ENCODE data around the gene CALU. TPM values are rescaled to one million over a fixed set of nuclear protein-coding genes. Genes with fewer than 3 reads are reported as not detected.
A peak's percentile ranks its signal among the peaks of the same experiment; 100 is the strongest.

Gene CALU
- total RNA-seq, result 10 to 100 TPM; 43.2 to 44.2 TPM

DNA sequence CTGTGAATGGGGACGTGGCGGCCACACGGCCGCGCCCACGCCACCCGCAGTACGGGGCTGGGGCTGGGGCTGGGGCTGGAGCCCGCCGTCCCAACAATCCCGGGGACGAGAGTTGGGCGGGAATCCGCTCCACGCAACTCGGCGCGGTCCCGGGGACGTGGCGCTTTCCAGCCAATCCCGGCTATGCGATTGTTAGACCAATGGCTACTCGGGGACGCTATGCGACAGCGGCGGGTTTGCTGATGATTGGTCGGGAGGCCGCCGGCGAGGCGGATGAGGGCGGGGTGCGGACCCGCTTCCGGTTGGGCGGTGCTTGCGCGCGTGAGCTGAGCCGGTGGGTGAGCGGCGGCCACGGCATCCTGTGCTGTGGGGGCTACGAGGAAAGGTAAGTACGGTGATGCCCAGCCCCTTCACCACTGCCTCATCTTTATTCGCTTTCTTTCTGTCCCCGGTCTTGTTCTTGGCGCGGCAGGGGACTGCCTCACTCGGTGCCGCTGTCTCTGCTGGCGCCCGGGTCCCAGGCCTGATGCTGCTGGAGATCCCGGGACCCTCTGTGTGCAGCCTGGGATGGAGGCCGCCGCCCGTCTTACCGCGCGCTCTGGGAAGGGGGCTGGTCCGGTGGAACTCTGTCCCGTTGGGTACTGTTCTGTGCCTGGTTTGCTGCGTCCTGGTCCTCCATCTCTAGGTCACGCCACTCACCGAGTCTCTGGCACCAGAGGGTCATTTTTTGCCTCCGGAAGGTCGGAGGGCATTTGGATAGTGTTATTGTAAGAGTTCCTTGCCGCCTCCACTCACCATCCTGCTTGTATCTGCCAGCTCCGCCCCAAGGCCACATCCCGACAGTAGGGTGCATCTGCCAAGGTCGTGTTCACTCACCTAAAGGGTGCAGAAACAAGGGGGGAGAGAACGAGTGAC, at the start of gene CALU:
CALU (plus strand) TSS at position 312 of the 915 bp plus-strand sequence. CDS start 9,225 bp downstream, outside the sequence.
- Mint-ChIP-seq H3K4me3 (peak within 1 kb of the TSS; percentile 97), H3K36me3 (peaks cover 8% of the 10 kb centered on the region), H3K27ac (peak within 1 kb of the TSS; percentile 90), H3K9me3 (no peaks in the 10 kb centered on the region), H3K27me3 (no peaks in the 10 kb centered on the region), H3K4me1 (ENCODE audit: low read depth) (peaks cover 43% of the 10 kb centered on the region)
- DNase-seq, result peak; percentile 97
- CTCF ChIA-PET, result interaction anchor here (0.6 to 2.1 kb wide), 8 partner anchors 12 to 424 kb away, joined by 3 to 13 read pairs (median 4); partner anchors contain the start of gene CCDC136
- POLR2A ChIA-PET, result interaction anchor here (0.6 to 1.6 kb wide), 7 partner anchors 8 to 1134 kb away, joined by 3 to 5 read pairs (median 4); partner anchors contain the start of gene ATP6V1F
- intact Hi-C loops (cut with micrococcal nuclease), result loop anchor here (2.0 to 5.0 kb wide), 3 partner anchors 53 to 223 kb away; partner anchors contain the start of genes ATP6V1F and CCDC136

DNA sequence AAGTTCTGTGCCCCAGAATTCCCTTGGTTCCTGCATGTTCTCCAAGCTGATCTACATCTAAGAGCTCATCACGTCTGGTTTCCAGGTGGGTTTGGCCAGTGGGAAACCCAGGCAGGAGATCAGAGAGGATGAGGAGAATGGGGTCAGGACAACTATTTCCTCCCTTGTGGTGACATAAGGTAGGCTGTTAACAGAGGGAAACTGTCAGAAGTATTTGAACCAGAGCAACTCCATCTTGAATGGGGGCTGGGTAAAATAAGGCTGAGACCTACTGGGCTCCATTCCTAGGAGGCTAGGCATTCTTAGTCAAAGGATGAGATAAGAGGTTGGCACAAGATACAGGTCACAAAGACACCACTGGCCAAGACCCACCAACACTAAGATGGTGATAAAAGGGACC, 47.9 kb upstream of the CALU start:
- POLR2A ChIA-PET, result no interaction called here
- Mint-ChIP-seq H3K4me1 (ENCODE audit: low read depth) (no peaks in the 10 kb centered on the region), H3K4me3 (no peak overlapping the region), H3K9me3 (no peaks in the 10 kb centered on the region), H3K36me3 (no peaks in the 10 kb centered on the region), H3K27me3 (peaks cover 6% of the 10 kb centered on the region), H3K27ac (no peak overlapping the region)
- intact Hi-C loops (cut with micrococcal nuclease), result no loop called here
- CTCF ChIA-PET, result no interaction called here
- DNase-seq, result no peak

DNA sequence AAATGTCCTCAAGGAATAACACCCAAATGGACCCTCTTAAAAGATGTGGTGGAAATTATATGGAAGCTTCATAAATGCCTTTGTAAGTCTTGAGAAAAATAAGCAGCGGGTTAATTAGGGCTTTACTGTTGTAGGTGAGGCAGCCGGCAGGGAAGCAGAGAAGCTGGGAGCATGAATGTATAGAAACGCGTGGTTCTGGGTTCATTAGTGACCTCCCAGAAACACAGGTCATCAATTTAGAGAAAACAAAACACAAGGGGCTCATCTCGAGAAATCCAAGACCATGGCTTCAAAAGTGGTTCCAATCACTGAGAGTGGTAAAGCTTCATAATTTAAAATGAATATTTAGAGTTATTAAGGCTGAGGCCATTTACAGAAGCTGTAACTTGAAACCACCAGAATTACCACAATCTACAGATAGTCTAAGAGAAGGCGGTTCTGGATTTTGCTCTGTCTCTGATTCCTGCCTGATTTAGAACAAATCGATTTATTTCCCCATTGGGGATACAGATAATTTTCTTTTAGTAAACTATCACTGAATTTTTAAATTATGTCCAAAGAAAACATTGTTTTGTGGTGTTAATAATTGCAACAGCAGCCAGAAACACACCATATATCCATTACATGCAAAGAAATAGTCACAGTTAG, 46.4 kb upstream of the CALU start:
- H3K27me3 Mint-ChIP-seq, result peaks cover 21% of the 10 kb centered on the region
- peaks cover 4% of the 10 kb centered on the region for H3K4me1 Mint-ChIP-seq (ENCODE audit: low read depth)
- no peaks in the 10 kb centered on the region for H3K9me3 Mint-ChIP-seq
- H3K27ac Mint-ChIP-seq, result no peak overlapping the region
- DNase-seq, result no peak
- intact Hi-C loops (cut with micrococcal nuclease), result no loop called here
- ChIA-PET CTCF (no interaction called here), POLR2A (no interaction called here)
- no peaks in the 10 kb centered on the region for H3K36me3 Mint-ChIP-seq
- no peak overlapping the region for H3K4me3 Mint-ChIP-seq

DNA sequence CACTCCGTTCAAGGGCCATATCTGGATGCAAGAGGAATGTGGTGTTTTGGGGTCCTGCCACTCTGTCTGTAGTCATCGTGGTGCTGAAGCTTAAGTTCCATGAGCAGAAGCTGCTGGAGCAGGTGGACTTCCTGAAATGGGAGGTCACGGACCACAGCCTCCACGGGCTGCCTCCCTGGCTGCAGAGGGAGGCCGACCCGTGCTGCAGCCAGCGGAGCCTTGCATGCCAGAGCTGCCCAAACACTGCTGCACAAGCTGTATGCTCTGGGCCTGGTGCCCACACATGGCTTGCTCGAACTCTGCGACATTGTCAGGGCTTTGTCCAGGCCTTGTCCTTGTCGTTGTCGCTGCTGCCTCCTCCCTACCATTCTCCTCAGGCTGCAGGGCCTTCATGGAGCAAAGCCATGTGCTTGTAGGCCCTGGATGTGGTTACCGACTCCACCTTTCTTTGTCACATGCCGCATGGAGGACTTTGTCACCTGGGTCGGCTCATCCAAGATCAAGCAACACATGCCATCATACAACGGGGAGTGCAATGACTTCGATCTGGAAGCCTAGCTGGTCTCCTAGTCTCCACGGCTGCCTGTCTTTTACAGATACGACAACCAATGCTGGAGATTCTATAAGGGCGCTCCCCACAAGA, 45.7 kb upstream of the CALU start:
- Mint-ChIP-seq H3K9me3 (no peaks in the 10 kb centered on the region), H3K27ac (no peak overlapping the region), H3K4me3 (no peak overlapping the region), H3K36me3 (no peaks in the 10 kb centered on the region), H3K27me3 (peaks cover 29% of the 10 kb centered on the region), H3K4me1 (ENCODE audit: low read depth) (peaks cover 6% of the 10 kb centered on the region)
- no peak for DNase-seq
- ChIA-PET POLR2A (no interaction called here), CTCF (no interaction called here)
- intact Hi-C loops (cut with micrococcal nuclease), result no loop called here

DNA sequence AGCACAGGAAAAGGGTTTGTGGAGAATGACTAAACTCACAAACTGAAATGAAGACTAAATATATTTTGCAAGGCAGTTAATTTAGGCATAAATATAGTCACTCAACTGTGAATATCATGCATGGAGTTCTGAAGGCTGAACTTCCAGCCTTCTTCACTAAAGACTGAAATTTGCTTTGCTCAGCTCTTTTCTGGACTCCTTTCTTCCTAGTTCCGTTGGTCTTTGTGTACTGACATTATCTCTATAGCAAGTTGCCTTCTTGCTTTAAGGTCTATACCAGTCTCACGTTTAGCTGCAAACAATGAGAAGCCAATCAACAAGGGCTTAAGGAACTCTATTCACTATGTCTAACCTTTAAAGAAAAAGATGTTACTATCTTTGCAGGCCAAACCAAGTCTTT, 44.4 kb upstream of the CALU start:
- ChIA-PET CTCF (interaction anchor here (1.1 kb wide), 1 partner anchor 86 kb away, joined by 3 read pairs; no protein-coding TSS in a partner anchor), POLR2A (no interaction called here)
- DNase-seq, result no peak
- no peak overlapping the region for H3K4me3 Mint-ChIP-seq
- H3K27me3 Mint-ChIP-seq, result peaks cover 37% of the 10 kb centered on the region
- no peaks in the 10 kb centered on the region for H3K36me3 Mint-ChIP-seq
- H3K27ac Mint-ChIP-seq, result no peak overlapping the region
- H3K9me3 Mint-ChIP-seq, result no peaks in the 10 kb centered on the region
- intact Hi-C loops (cut with micrococcal nuclease), result loop anchor here (5.0 kb wide), 1 partner anchor 332 kb away; the partner anchor contains the start of gene PRRT4
- H3K4me1 Mint-ChIP-seq (ENCODE audit: low read depth), result peaks cover 6% of the 10 kb centered on the region

DNA sequence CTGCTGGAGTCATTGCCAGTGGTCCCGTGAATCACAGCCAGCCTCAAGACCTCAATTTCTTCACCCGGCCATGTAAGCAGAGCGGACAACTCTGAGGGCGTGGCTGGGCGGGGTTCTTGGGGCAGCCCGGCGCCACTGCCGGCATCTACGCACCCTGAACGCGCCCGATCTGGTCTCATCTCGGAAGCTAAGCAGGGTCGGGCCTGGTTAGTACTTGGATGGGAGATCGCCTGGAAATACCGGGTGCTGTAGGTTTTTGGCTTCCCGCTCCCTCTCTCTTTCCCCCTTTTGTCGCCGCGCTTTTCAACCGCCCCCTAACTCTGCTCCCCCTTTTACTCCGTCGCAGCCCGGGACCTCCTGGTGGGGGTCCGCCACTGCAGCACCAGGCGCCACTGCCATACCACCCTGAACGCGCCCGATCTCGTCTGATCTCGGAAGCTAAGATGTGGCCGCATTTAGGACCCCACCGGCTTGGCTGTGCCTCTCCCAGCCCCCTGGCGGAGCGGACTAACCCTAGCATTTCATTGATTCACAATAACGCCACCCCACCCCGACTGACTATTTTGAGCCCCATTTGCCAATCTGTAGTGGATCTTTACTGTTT, 41.8 kb upstream of the CALU start:
- Mint-ChIP-seq H3K4me1 (ENCODE audit: low read depth) (peaks cover 6% of the 10 kb centered on the region), H3K36me3 (no peaks in the 10 kb centered on the region), H3K9me3 (no peaks in the 10 kb centered on the region), H3K27me3 (peaks cover 44% of the 10 kb centered on the region), H3K27ac (no peak overlapping the region), H3K4me3 (peak overlapping the region; percentile 64)
- intact Hi-C loops (cut with micrococcal nuclease), result loop anchor here (5.0 kb wide), 1 partner anchor 335 kb away; the partner anchor contains the start of gene PRRT4
- DNase-seq, result peak; percentile 74
- ChIA-PET POLR2A (no interaction called here), CTCF (no interaction called here)

DNA sequence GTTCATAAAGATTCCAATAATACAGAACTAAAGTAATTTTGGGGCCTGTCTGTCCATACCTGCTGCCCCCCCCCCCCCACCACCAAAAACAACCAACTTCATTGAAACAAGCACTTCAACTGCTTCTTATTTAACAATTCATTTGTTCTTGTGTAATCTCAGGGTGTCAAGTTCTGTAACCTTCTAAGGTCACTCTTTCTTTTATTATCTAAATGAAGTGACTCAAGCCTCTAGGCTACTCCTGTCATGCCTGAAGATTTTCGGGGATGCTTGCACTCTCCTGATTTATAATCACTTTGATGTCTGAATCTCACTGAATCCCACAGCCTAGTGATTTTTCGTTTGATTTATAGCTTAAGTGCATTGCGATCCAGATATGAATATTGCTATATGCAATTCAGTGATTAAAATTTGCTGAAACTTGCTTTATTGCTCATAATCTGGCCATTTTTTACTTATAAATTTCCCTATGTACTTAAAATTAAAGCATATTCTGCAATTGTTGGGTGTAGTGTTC, 39.9 kb upstream of the CALU start:
- intact Hi-C loops (cut with micrococcal nuclease), result loop anchor here (5.0 kb wide), 1 partner anchor 337 kb away; the partner anchor contains the start of gene PRRT4
- H3K36me3 Mint-ChIP-seq, result no peaks in the 10 kb centered on the region
- no peak overlapping the region for H3K4me3 Mint-ChIP-seq
- POLR2A ChIA-PET, result no interaction called here
- CTCF ChIA-PET, result no interaction called here
- H3K4me1 Mint-ChIP-seq (ENCODE audit: low read depth), result peaks cover 9% of the 10 kb centered on the region
- H3K27ac Mint-ChIP-seq, result no peak overlapping the region
- no peak for DNase-seq
- H3K9me3 Mint-ChIP-seq, result no peaks in the 10 kb centered on the region
- H3K27me3 Mint-ChIP-seq, result peaks cover 42% of the 10 kb centered on the region

DNA sequence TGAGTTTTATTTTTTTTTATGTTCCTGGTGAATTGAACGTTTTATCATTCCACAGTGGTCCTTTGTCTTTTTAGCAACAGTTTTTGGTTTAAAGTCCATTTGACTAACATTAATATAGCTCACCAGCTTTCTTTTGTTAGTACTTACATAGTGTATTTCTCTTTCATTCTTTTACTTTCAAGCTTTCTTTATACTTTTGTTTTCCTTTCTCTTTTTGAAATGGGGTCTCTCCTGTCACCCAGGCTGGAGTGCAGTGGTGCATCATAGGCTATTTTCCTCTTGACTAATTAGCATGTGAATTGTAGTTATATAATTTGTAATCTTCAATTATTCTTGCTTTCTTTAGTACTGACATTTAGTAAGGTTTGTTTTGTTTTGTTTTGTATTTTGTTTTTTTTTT, 39.3 kb upstream of the CALU start:
- Mint-ChIP-seq H3K4me1 (ENCODE audit: low read depth) (peaks cover 9% of the 10 kb centered on the region), H3K9me3 (no peaks in the 10 kb centered on the region), H3K27me3 (peaks cover 42% of the 10 kb centered on the region), H3K4me3 (no peak overlapping the region), H3K27ac (no peak overlapping the region), H3K36me3 (no peaks in the 10 kb centered on the region)
- no peak for DNase-seq
- intact Hi-C loops (cut with micrococcal nuclease), result loop anchor here (5.0 kb wide), 1 partner anchor 338 kb away; the partner anchor contains the start of gene PRRT4
- CTCF ChIA-PET, result no interaction called here
- POLR2A ChIA-PET, result no interaction called here

DNA sequence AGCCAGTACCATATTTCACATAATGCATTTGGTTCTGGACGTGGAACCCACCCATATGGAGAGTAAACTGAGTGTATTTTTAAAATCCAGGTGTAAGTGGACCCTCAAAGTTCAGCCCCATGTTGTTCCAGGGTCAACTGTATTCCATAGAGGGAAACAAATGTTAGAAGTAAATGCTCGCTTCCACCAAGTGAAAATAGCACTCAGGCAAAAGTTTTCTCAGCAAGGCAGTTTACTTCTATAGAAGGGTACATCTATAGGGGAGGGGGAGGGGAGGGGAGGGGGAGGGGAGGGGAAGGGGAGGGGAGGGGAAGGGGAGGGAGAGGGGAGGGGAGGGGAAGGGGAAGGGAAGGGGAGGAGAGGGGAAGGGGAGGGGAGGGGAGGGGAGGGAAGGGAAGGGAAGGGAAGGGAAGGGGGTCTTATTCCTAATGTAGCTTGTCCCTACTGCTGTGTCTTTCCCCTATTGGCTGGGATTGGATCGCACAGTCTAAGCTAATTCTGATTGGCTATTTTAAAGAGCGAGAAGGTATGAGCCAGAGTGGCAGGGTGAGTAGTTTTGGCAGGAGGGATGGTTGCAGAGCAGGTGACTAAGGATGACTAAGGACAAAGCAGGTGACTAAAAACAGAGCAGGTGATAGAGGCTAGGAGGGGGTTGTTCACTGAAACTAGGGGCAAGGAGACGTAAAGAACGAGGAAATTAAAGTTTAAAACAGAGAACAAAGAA, 37.9 kb upstream of the CALU start:
- ChIA-PET CTCF (no interaction called here), POLR2A (no interaction called here)
- Mint-ChIP-seq H3K4me3 (no peak overlapping the region), H3K27ac (no peak overlapping the region), H3K9me3 (no peaks in the 10 kb centered on the region), H3K27me3 (peaks cover 38% of the 10 kb centered on the region), H3K4me1 (ENCODE audit: low read depth) (peaks cover 9% of the 10 kb centered on the region), H3K36me3 (no peaks in the 10 kb centered on the region)
- intact Hi-C loops (cut with micrococcal nuclease), result no loop called here
- no peak for DNase-seq

DNA sequence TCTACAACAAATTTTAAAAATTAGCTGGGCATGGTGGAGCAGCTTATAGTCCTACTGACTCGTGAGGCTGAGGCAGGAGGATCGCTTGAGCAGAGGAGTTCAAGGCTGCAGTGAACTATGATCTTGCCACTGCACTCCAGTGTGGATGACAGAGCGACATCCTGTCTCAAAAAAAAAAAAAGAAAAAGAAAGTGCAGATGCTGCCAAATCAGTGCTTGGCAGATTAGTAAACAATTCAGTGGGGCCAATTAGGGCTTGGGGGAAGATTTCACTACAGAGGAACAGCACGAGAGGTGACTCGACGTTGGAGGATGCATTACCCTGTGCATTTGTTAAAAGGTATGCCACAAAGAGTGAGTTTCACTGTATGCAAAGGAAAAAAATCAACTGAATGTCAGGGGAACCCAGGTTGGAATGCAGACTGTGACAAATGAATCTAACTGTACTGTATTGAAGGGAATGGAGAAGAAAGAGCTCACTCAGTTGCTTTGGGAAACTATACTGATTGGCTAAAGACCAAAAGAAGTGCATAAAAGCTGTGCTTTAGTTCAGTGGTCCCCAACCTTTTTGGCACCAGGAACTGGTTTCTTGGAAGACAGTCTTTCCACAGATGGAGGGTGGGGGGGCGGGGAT, 35.4 kb upstream of the CALU start:
- Mint-ChIP-seq H3K4me1 (ENCODE audit: low read depth) (peaks cover 3% of the 10 kb centered on the region), H3K36me3 (no peaks in the 10 kb centered on the region), H3K4me3 (no peak overlapping the region), H3K27ac (no peak overlapping the region), H3K27me3 (peaks cover 13% of the 10 kb centered on the region), H3K9me3 (no peaks in the 10 kb centered on the region)
- intact Hi-C loops (cut with micrococcal nuclease), result no loop called here
- ChIA-PET CTCF (no interaction called here), POLR2A (no interaction called here)
- DNase-seq, result no peak

DNA sequence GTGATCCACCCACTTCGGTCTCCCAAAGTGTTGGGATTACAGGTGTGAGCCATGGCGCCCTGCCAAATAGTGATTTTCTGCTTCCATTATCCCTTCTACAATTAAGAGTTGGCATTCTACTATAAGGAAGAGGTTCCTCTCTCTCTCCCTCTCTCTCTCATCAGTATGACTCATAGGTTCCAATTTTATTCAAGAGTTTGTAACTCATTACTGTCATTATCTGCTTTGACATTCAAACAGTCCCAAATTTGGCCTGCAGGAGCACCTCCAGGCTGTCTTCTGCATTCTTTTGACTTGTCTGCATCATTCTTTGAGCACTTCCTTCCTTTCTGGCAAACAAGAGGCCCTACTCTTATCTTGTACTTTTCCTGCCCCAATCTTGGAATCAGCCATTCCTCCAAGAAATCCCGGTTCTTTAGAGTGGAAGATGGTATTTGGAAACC, 33.2 kb upstream of the CALU start:
- ChIA-PET CTCF (no interaction called here), POLR2A (no interaction called here)
- intact Hi-C loops (cut with micrococcal nuclease), result no loop called here
- H3K27me3 Mint-ChIP-seq, result peaks cover 3% of the 10 kb centered on the region
- peaks cover 3% of the 10 kb centered on the region for H3K4me1 Mint-ChIP-seq (ENCODE audit: low read depth)
- DNase-seq, result no peak
- H3K9me3 Mint-ChIP-seq, result no peaks in the 10 kb centered on the region
- no peak overlapping the region for H3K27ac Mint-ChIP-seq
- no peak overlapping the region for H3K4me3 Mint-ChIP-seq
- H3K36me3 Mint-ChIP-seq, result no peaks in the 10 kb centered on the region

Measured in activated CD4-positive, alpha-beta memory T cell treated with anti-CD3 and anti-CD28 coated beads for 36 hours (primary cell).